Mesenteric fat pad (tissue), 1 donor: ENCODE measurements around the gene NAV1. TPM values are rescaled to one million over a fixed set of nuclear protein-coding genes. Genes with fewer than 3 reads are reported as not detected.
A peak's percentile ranks its signal among the peaks of the same experiment; 100 is the strongest.
"Not testable (repeated sequence)": the region's sequence is repeated elsewhere in the genome, so short reads cannot be mapped to it uniquely, and the experiment has no call there.

Experiments used
- DNase-seq: peaks from one replicate; pipeline ENCODE4 v3.0.0-alpha.2; 2020; ENCODE audit warnings: low spot score
- total RNA-seq: library from RNA; stranded (reverse); fragmentation: NEBNext Ultra II Directional; extraction: Animal tissue kit (Norgen Biotek cat#: 25700); gene quantifications from one replicate; pipeline ENCODE4 v1.2.1, GENCODE V29; 2021
- donor health status: DM: yes; HTN: yes; CAD: no.

The NAV1 gene
- total RNA-seq, 1 donor from 2014 or later: 133 TPM

DNA sequence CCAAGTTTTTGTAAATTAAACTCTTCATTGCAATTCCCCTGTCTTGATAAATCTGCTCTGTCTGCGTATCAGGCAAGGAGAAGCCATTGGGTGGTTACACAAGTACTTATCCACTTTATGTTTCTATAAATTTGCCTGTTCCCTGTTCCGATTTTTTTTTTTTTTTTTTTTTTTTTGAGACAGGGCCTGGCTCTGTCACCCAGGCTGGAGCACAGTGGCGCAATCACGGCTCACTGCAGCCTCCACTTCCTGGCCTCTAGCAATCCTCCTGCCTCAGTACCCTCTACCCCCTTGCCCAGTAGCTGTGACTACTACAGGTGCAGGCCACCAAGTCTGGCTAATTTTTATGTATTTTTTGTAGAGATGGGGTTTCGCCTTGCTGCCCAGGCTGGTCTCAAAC lies 20.9 kb upstream of the NAV1 start:
- DNase-seq: no peak

GRCh38 chr1:201520046-201520575 lies 18.8 kb upstream of the NAV1 start:
- not testable (repeated sequence) for DNase-seq

- no peak for DNase-seq
Observed at GRCh38 chr1:201525193-201525778, 13.6 kb upstream of the NAV1 start.

- no peak for DNase-seq
Observed at GRCh38 chr1:201527879-201528278, 11.0 kb upstream of the NAV1 start.

DNA sequence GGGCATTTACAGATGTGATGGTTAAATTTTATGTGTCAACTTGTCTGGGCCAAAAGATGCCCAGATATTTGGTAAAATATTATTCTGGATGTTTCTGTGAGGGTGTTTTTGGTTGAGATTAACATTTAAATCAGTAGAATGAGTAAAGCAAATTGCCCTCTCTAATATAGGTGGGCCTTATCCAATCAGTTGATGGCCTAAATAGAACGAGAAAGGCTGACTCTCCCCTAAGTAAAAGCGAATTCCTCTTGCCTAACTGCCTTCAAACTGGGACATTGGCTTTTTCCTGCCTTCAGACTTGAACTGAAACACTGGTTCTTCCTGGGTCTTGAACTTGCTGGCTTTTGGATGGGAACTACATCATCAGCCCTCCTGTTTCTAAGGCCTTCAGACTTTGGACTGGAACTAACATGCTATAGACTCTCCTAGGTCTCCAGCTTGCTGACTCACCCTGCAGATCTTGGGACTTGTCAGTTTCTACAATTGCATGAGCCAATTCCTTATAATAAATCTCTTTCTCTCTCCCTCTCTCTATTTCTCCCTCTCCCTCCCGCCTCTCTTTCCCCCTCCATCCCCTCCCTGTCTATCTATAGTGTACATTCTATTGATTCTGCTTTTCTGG lies 10.2 kb upstream of the NAV1 start:
- DNase-seq: no peak

- DNase-seq: no peak
Observed at GRCh38 chr1:201530741-201531531, 8.0 kb upstream of the NAV1 start.

GRCh38 chr1:201531551-201532425 lies 7.1 kb upstream of the NAV1 start:
- no peak for DNase-seq

GRCh38 chr1:201533836-201534235 lies 5.1 kb upstream of the NAV1 start:
- DNase-seq: no peak

DNA sequence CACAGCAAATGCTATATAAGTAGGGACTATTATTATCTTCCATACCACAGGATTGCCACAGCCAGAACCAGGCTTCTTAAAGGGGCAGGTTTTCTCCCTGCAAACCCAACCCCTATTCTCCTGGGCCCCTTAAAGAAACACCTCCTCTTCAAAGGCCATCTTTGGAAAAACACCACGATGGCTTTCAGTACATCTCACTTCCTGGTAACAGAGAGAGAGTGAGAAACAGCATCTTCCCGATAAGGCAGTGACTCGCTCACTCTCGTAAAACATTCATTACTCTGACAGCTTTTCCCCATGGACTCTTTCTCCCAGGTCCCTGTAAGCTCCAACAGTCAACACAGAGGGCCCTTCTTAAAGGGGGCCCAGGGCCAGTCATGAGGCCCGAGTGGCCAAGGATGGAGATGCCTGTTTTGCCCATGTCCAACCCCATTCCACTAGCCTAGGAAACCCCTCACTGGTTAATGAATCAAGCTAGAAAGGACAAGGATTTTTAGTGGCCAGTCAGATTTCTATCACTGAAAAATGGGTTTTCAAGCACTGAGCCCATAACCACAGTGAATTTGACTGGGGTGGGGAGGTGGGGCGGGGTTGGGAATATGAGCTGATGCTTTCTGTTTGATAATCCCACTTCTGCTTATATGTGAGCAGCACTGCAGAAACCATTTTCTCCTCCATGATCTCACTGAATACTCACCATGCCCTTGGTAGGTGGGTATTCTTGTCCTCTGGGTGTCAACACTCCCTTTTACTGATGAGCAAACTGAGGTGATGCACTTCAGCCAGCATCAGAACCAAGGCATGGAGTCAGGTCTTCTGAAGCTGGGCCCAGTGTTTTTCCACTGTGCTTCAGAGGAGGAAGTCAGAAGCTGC lies 3.6 kb upstream of the NAV1 start:
- no peak for DNase-seq

- DNase-seq: no peak
Observed at GRCh38 chr1:201535919-201536245, 3.0 kb upstream of the NAV1 start.

GRCh38 chr1:201536558-201536957 lies 2.4 kb upstream of the NAV1 start:
- no peak for DNase-seq

DNA sequence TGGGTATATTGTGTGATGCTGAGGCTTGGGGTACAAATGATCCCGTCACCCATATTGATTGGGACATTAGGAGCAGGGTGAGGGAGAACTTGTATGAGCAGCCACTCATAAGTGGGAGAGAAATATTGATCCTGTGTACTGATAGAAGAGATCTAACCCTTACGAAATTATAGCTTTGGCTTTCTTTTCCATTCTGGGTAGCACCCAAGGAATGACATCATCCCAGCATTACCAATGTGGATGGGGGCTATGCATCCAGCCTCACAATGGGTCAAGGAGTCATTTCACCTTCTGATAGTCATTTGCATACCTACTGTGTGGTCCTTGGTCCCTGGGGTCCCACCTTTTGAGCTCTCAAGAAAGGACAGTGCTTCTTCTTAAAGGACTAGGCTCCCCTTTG lies 1.9 kb upstream of the NAV1 start:
- no peak for DNase-seq

DNA sequence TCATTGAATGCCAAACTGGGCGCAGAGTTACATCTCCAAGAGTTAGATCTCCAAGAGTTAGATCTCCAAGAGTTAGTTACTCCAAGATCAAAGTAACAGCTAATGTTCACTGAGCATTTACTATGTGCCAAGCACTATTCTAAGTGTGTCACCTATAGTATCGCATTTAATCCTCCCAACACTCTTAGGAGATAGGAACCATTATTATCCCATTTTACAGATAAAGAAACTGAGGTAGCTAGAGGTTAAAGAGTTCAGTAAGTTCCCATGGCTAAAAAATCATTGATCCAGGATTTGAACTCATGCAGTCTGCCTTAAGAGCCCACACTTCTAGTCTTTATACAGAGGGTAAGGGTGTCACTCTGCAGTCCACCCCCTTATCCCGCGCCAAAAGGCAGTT lies 1.5 kb upstream of the NAV1 start:
- DNase-seq: no peak

- peak; percentile 81 for DNase-seq
Observed at GRCh38 chr1:201537891-201538611, 876 bp upstream of the NAV1 start.

- no peak for DNase-seq
Observed at GRCh38 chr1:201539561-201540431, 869 bp downstream of the NAV1 start.

DNA sequence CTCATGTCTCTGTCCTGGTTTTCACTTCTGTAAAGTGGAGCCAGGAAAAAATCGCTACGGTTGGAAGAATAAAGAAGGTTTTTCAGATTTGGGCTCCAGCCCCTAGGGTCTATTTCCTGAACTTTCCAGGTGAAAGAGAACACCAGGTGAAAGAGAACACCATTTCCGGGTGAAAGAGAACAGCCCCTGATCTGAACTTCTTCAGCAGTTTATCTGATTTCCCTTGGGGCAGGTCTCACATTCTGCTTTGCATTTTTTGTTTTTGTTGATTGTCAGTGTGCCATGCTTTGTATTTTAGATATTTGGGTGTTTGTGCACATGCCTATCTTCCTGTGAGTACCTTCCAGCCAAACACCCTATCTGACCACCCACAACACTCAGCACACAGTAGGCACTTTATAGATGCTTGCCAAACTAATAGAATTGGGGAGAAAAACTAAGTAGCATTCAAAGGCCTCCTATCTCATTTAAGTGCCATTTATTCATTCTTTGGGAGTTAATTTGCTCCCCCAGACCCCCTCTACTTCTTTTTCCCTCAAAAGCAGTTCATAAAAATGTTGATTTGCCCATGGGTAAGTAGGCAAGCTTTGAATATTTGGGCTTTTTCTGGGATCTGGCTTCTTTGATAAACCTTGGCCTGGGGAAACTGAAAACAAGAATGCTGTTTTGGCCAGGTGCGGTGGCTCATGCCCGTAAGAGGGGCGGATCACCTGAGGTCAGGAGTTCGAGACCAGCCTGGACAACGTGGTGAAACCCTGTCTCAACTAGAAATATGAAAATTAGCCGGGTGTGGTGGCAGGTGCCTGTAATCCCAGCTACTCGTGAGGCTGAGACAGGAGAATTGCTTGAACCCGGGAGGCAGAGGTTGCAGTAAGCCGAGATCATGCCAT lies 2.2 kb downstream of the NAV1 start:
- DNase-seq: no peak

DNA sequence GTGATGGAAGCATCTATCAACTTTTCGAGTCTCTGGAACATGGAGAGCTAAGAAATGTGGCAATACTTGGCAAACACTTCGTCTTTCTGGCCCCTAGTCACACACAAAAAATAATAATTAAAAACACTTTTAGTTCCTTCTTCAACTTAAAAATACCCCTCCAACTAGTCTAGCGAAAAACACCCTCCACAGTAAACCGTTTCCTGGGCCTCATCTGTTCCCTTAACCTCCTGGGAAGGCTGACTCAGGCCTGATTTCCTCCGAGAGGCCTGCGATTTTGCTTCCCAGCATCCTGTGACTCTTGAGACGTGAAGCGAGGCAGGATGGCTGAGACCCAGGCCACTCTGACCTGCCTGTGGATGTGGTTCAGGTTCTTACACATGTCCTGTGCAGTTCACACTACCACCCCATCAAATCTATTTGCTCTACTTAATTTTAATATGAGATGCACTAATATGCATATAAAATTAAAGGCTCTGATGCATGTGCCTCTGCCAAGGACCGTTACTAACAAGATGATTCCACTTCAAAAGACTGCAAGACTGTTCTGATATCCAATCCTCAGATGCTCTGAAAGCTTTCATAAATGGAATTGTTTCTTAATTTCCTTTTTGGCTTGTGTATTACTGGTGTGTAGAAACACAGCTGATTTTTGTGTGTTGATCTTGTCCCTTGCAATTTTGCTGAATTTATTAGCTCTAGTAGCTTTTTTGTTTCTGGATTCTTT lies 3.5 kb downstream of the NAV1 start:
- peak; percentile 49 for DNase-seq
